HAP-1 (cell line): ENCODE data around the gene KRT85.

ENCODE experiments used
- DNase-seq, 2 experiments: peaks; one replicate each; pipeline ENCODE4 v3.0.0-alpha.2; 2016 to 2020; ENCODE audit warnings: low spot score in 2 of 2
- H3K27me3 ChIP-seq: fragments of 250-450 bp; sonication (Bioruptor Pico); 2 replicates; pipeline ENCODE4 v1.5.1; 2020; ENCODE audit warnings: low read depth, mild to moderate bottlenecking, moderate library complexity
- H3K36me3 ChIP-seq: fragments of 250-450 bp; sonication (Bioruptor Pico); replicated peaks from 2 replicates; pipeline ENCODE4 v1.5.1; 2020; ENCODE audit warnings: mild to moderate bottlenecking
- H3K4me1 ChIP-seq: fragments of 250-450 bp; sonication (Bioruptor Pico); 2 replicates; pipeline ENCODE4 v1.5.1; 2020; ENCODE audit warnings: mild to moderate bottlenecking
- H3K4me3 ChIP-seq: fragments of 250-450 bp; sonication (Bioruptor Pico); 2 replicates; pipeline ENCODE4 v1.5.1; 2020; ENCODE audit warnings: mild to moderate bottlenecking, moderate library complexity
- H3K9me3 ChIP-seq: fragments of 250-450 bp; sonication (Bioruptor Pico); 2 replicates; pipeline ENCODE4 v1.5.1; 2020; ENCODE audit warnings: mild to moderate bottlenecking, moderate library complexity
- in situ Hi-C: fragments of 300-500 bp; cut with MboI; formaldehyde crosslinking; loops from 3 replicates; pipeline ENCODE4 v1.14.3; 2020; ENCODE audit warnings: low sequenced_read_pairs, inconsistent platforms, mixed read lengths

The KRT85 gene

GRCh38 chr12:52387859-52388258 lies 20.6 kb upstream of the KRT85 start:
- Histone ChIP-seq H3K9me3 (no peaks in the 10 kb centered on the region), H3K27me3 (peaks cover 11% of the 10 kb centered on the region; the same call in 1 of the 2 replicates), H3K4me3 (no peak overlapping the region), H3K4me1 (no peaks in the 10 kb centered on the region), H3K36me3 (no peaks in the 10 kb centered on the region)
- in situ Hi-C loops, result no loop called here
- no peak for DNase-seq

GRCh38 chr12:52385226-52385702 lies 18.0 kb upstream of the KRT85 start, which contains the start of gene KRT84:
Gene KRT84 (minus strand): TSS chr12:52385652. CDS start chr12:52385585, 67 bp downstream.
- no peak for DNase-seq

GRCh38 chr12:52383331-52383730 lies 16.1 kb upstream of the KRT85 start:
- H3K9me3 ChIP-seq, result no peaks in the 10 kb centered on the region
- H3K4me1 ChIP-seq, result no peaks in the 10 kb centered on the region
- no peak overlapping the region for H3K4me3 ChIP-seq
- DNase-seq, result no peak
- no peaks in the 10 kb centered on the region for H3K36me3 ChIP-seq
- peaks cover 19% of the 10 kb centered on the region; the same call in 1 of the 2 replicates for H3K27me3 ChIP-seq
- in situ Hi-C loops, result no loop called here

More at GRCh38 chr12:52385226-52385702, 18.0 kb upstream of the KRT85 start, which contains the start of gene KRT84:
- Histone ChIP-seq H3K9me3 (no peaks in the 10 kb centered on the region), H3K36me3 (no peaks in the 10 kb centered on the region), H3K4me1 (no peaks in the 10 kb centered on the region), H3K27me3 (peaks cover 14% of the 10 kb centered on the region; the same call in 1 of the 2 replicates), H3K4me3 (no peak within 1 kb of the TSS)
- in situ Hi-C loops, result no loop called here

- Histone ChIP-seq H3K4me3 (no peak overlapping the region), H3K9me3 (no peaks in the 10 kb centered on the region), H3K27me3 (peaks cover 16% of the 10 kb centered on the region; the same call in 1 of the 2 replicates), H3K4me1 (no peaks in the 10 kb centered on the region), H3K36me3 (no peaks in the 10 kb centered on the region)
- no peak for DNase-seq
- in situ Hi-C loops, result no loop called here
These were observed 15.6 kb upstream of the KRT85 start for GRCh38 chr12:52382854-52383253.

GRCh38 chr12:52381206-52381605 lies 13.9 kb upstream of the KRT85 start:
- no peaks in the 10 kb centered on the region for H3K4me1 ChIP-seq
- H3K9me3 ChIP-seq, result no peaks in the 10 kb centered on the region
- no peak overlapping the region for H3K4me3 ChIP-seq
- in situ Hi-C loops, result no loop called here
- H3K36me3 ChIP-seq, result no peaks in the 10 kb centered on the region
- 0 out of 2 replicates have a peak, but pooled peaks cover 12% of the 10 kb centered on the region for H3K27me3 ChIP-seq
- no peak for DNase-seq

GRCh38 chr12:52380271-52380694 lies 13.0 kb upstream of the KRT85 start:
- 0 out of 2 replicates have a peak, but pooled peaks cover 12% of the 10 kb centered on the region for H3K27me3 ChIP-seq
- no peaks in the 10 kb centered on the region for H3K36me3 ChIP-seq
- DNase-seq, result peak in 1 of 2 experiments; percentile 62
- H3K9me3 ChIP-seq, result no peaks in the 10 kb centered on the region
- H3K4me1 ChIP-seq, result no peaks in the 10 kb centered on the region
- in situ Hi-C loops, result no loop called here
- H3K4me3 ChIP-seq, result no peak overlapping the region

- DNase-seq, result no peak
- Histone ChIP-seq H3K9me3 (no peaks in the 10 kb centered on the region), H3K36me3 (no peaks in the 10 kb centered on the region), H3K27me3 (0 out of 2 replicates have a peak, but pooled peaks cover 12% of the 10 kb centered on the region), H3K4me1 (no peaks in the 10 kb centered on the region), H3K4me3 (no peak overlapping the region)
- in situ Hi-C loops, result loop anchor here (10.0 kb wide), 1 partner anchor 605 kb away; no protein-coding TSS in a partner anchor
These were observed 12.3 kb upstream of the KRT85 start for GRCh38 chr12:52379536-52379935.

GRCh38 chr12:52378091-52378490 lies 10.8 kb upstream of the KRT85 start:
- Histone ChIP-seq H3K4me3 (no peak overlapping the region), H3K27me3 (0 out of 2 replicates have a peak, but pooled peaks cover 12% of the 10 kb centered on the region), H3K36me3 (no peaks in the 10 kb centered on the region), H3K4me1 (no peaks in the 10 kb centered on the region), H3K9me3 (0 out of 2 replicates have a peak, but pooled peaks cover 2% of the 10 kb centered on the region)
- in situ Hi-C loops, result loop anchor here (10.0 kb wide), 1 partner anchor 607 kb away; no protein-coding TSS in a partner anchor
- DNase-seq, result no peak

GRCh38 chr12:52377266-52377665 lies 10.0 kb upstream of the KRT85 start:
- in situ Hi-C loops, result loop anchor here (10.0 kb wide), 1 partner anchor 608 kb away; no protein-coding TSS in a partner anchor
- no peak for DNase-seq
- H3K4me1 ChIP-seq, result no peaks in the 10 kb centered on the region
- H3K36me3 ChIP-seq, result no peaks in the 10 kb centered on the region
- H3K9me3 ChIP-seq, result 0 out of 2 replicates have a peak, but pooled peaks cover 2% of the 10 kb centered on the region
- H3K4me3 ChIP-seq, result no peak overlapping the region
- 0 out of 2 replicates have a peak, but pooled peaks cover 11% of the 10 kb centered on the region for H3K27me3 ChIP-seq

- DNase-seq, result peak; percentile 57 to 79
- no peaks in the 10 kb centered on the region for H3K4me1 ChIP-seq
- in situ Hi-C loops, result loop anchor here (10.0 kb wide), 1 partner anchor 612 kb away; no protein-coding TSS in a partner anchor
These were observed 5.2 kb upstream of the KRT85 start for GRCh38 chr12:52372216-52373154.

GRCh38 chr12:52371716-52372115 lies 4.4 kb upstream of the KRT85 start:
- Histone ChIP-seq H3K27me3 (peaks cover 19% of the 10 kb centered on the region), H3K9me3 (0 out of 2 replicates have a peak, but pooled peaks cover 2% of the 10 kb centered on the region), H3K4me1 (no peaks in the 10 kb centered on the region), H3K4me3 (no peak overlapping the region), H3K36me3 (no peaks in the 10 kb centered on the region)
- no peak for DNase-seq
- in situ Hi-C loops, result loop anchor here (10.0 kb wide), 1 partner anchor 613 kb away; no protein-coding TSS in a partner anchor

More at GRCh38 chr12:52372216-52373154, 5.2 kb upstream of the KRT85 start:
- H3K27me3 ChIP-seq, result peaks cover 11% of the 10 kb centered on the region
- H3K4me3 ChIP-seq, result no peak overlapping the region
- H3K36me3 ChIP-seq, result no peaks in the 10 kb centered on the region
- 0 out of 2 replicates have a peak, but pooled peaks cover 2% of the 10 kb centered on the region for H3K9me3 ChIP-seq

- H3K36me3 ChIP-seq, result no peaks in the 10 kb centered on the region
- H3K27me3 ChIP-seq, result peaks cover 20% of the 10 kb centered on the region
- H3K4me1 ChIP-seq, result no peaks in the 10 kb centered on the region
- H3K4me3 ChIP-seq, result no peak overlapping the region
- H3K9me3 ChIP-seq, result 0 out of 2 replicates have a peak, but pooled peaks cover 2% of the 10 kb centered on the region
- in situ Hi-C loops, result loop anchor here (10.0 kb wide), 1 partner anchor 614 kb away; no protein-coding TSS in a partner anchor
- no peak for DNase-seq
These were observed 3.8 kb upstream of the KRT85 start for GRCh38 chr12:52370926-52371608.

GRCh38 chr12:52369809-52370208 lies 2.5 kb upstream of the KRT85 start:
- H3K27me3 ChIP-seq, result peaks cover 25% of the 10 kb centered on the region
- H3K4me1 ChIP-seq, result no peaks in the 10 kb centered on the region
- H3K9me3 ChIP-seq, result 0 out of 2 replicates have a peak, but pooled peaks cover 2% of the 10 kb centered on the region
- in situ Hi-C loops, result loop anchor here (10.0 kb wide), 2 partner anchors 505 to 615 kb away; no protein-coding TSS in a partner anchor
- no peak overlapping the region for H3K4me3 ChIP-seq
- H3K36me3 ChIP-seq, result no peaks in the 10 kb centered on the region
- DNase-seq, result no peak
